Natural killer cell treated with Interleukin-12 subunit alpha and Interleukin-12 subunit beta and Interleukin-15 and Interleukin-18, amount 100 ng/mL, for 72 hours (primary cell): ENCODE data around the gene TENM4. TPM values are rescaled to one million over a fixed set of nuclear protein-coding genes. Genes with fewer than 3 reads are reported as not detected.

Experiments used
- ATAC-seq, 2 donors: fragments of 150-1000 bp; cut with Tn5 transposase in 1 of 2; sonication (Bioruptor Pico), chemical (Tn5 transposase) in 1 of 2; 2 replicates each; pipeline ENCODE4 v1.10.0; 2021
- DNase-seq: peaks from one replicate; pipeline ENCODE4 v3.0.0; 2022; ENCODE audit warnings: low spot score
- H3K27ac Mint-ChIP-seq, 2 donors: 1 replicate in 1 of 2; 2 replicates in 1 of 2; pipeline ENCODE4 v1.8.0; 2022; ENCODE audit warnings: mixed read lengths in 2 of 2, mild to moderate bottlenecking in 1 of 2, moderate library complexity in 1 of 2
- H3K27me3 Mint-ChIP-seq, 2 donors: 1 replicate in 1 of 2; 2 replicates in 1 of 2; pipeline ENCODE4 v1.8.0; 2022; ENCODE audit warnings: mixed read lengths in 2 of 2
- H3K36me3 Mint-ChIP-seq: one replicate; pipeline ENCODE4 v1.8.0; 2022; ENCODE audit warnings: mixed read lengths
- H3K4me1 Mint-ChIP-seq, 2 donors: 1 replicate in 1 of 2; 2 replicates in 1 of 2; pipeline ENCODE4 v1.8.0; 2022; ENCODE audit warnings: low read depth in 2 of 2, mixed read lengths in 2 of 2, mild to moderate bottlenecking in 1 of 2
- H3K4me3 Mint-ChIP-seq: one replicate; pipeline ENCODE4 v1.8.0; 2022; ENCODE audit warnings: mixed read lengths
- H3K9me3 Mint-ChIP-seq: 2 replicates; pipeline ENCODE4 v1.8.0; 2022; ENCODE audit warnings: mixed read lengths
- total RNA-seq, 2 donors: library from RNA; stranded (reverse); gene quantifications; one replicate each; pipeline ENCODE4 v1.2.3, GENCODE V29; 2022

The TENM4 gene
- total RNA-seq, 2 donors from 2014 or later = not detected

GRCh38 chr11:79294845-79295731 lies 145.7 kb downstream of the TENM4 start:
- Mint-ChIP-seq H3K36me3 (no peaks in the 10 kb centered on the region), H3K4me3 (no peak overlapping the region), H3K4me1 (no peaks in the 10 kb centered on the region), H3K9me3 (peaks cover 4% of the 10 kb centered on the region), H3K27me3 (no peaks in the 10 kb centered on the region), H3K27ac (no peak overlapping the region)
- no peak for ATAC-seq
- DNase-seq = no peak

GRCh38 chr11:79291948-79292347 lies 148.9 kb downstream of the TENM4 start:
- Mint-ChIP-seq H3K4me3 (no peak overlapping the region), H3K27me3 (no peaks in the 10 kb centered on the region), H3K27ac (no peak overlapping the region), H3K9me3 (peaks cover 14% of the 10 kb centered on the region), H3K36me3 (no peaks in the 10 kb centered on the region), H3K4me1 (no peaks in the 10 kb centered on the region)
- no peak for DNase-seq
- ATAC-seq = no peak

GRCh38 chr11:79290761-79291160 lies 150.1 kb downstream of the TENM4 start:
- no peak overlapping the region for H3K4me3 Mint-ChIP-seq
- ATAC-seq (no peak), DNase-seq (no peak)
- no peak overlapping the region for H3K27ac Mint-ChIP-seq
- H3K36me3 Mint-ChIP-seq = no peaks in the 10 kb centered on the region
- no peaks in the 10 kb centered on the region for H3K27me3 Mint-ChIP-seq
- H3K9me3 Mint-ChIP-seq = peaks cover 9% of the 10 kb centered on the region
- no peaks in the 10 kb centered on the region for H3K4me1 Mint-ChIP-seq

- Mint-ChIP-seq H3K4me3 (no peak overlapping the region), H3K27me3 (no peaks in the 10 kb centered on the region), H3K4me1 (no peaks in the 10 kb centered on the region), H3K9me3 (peaks cover 9% of the 10 kb centered on the region), H3K27ac (no peak overlapping the region), H3K36me3 (no peaks in the 10 kb centered on the region)
- ATAC-seq (no peak), DNase-seq (no peak)
Measured at GRCh38 chr11:79287952-79288351, 152.9 kb downstream of the TENM4 start.

GRCh38 chr11:79285756-79286155 lies 155.1 kb downstream of the TENM4 start:
- H3K36me3 Mint-ChIP-seq = no peaks in the 10 kb centered on the region
- H3K4me3 Mint-ChIP-seq = no peak overlapping the region
- no peaks in the 10 kb centered on the region for H3K27me3 Mint-ChIP-seq
- H3K4me1 Mint-ChIP-seq = no peaks in the 10 kb centered on the region
- ATAC-seq (no peak), DNase-seq (no peak)
- H3K9me3 Mint-ChIP-seq = peaks cover 13% of the 10 kb centered on the region
- no peak overlapping the region for H3K27ac Mint-ChIP-seq

GRCh38 chr11:79276736-79277325 lies 164.0 kb downstream of the TENM4 start:
- no peak overlapping the region for H3K4me3 Mint-ChIP-seq

GRCh38 chr11:79274636-79275331 lies 166.0 kb downstream of the TENM4 start:
- no peaks in the 10 kb centered on the region for H3K36me3 Mint-ChIP-seq
- no peak for ATAC-seq
- no peak overlapping the region for H3K4me3 Mint-ChIP-seq

More at GRCh38 chr11:79276736-79277325, 164.0 kb downstream of the TENM4 start:
- no peak for ATAC-seq
- no peaks in the 10 kb centered on the region for H3K9me3 Mint-ChIP-seq
- H3K27ac Mint-ChIP-seq = no peak overlapping the region
- H3K36me3 Mint-ChIP-seq = no peaks in the 10 kb centered on the region
- no peaks in the 10 kb centered on the region for H3K27me3 Mint-ChIP-seq
- DNase-seq = no peak
- H3K4me1 Mint-ChIP-seq = no peaks in the 10 kb centered on the region

GRCh38 chr11:79273781-79274180 lies 167.0 kb downstream of the TENM4 start:
- no peaks in the 10 kb centered on the region for H3K4me1 Mint-ChIP-seq
- H3K36me3 Mint-ChIP-seq = no peaks in the 10 kb centered on the region
- DNase-seq (no peak), ATAC-seq (no peak)
- H3K9me3 Mint-ChIP-seq = no peaks in the 10 kb centered on the region
- H3K27me3 Mint-ChIP-seq = no peaks in the 10 kb centered on the region
- H3K27ac Mint-ChIP-seq = no peak overlapping the region
- H3K4me3 Mint-ChIP-seq = no peak overlapping the region

More at GRCh38 chr11:79274636-79275331, 166.0 kb downstream of the TENM4 start:
- no peak overlapping the region for H3K27ac Mint-ChIP-seq
- H3K9me3 Mint-ChIP-seq = no peaks in the 10 kb centered on the region
- no peak for DNase-seq
- H3K27me3 Mint-ChIP-seq = no peaks in the 10 kb centered on the region
- no peaks in the 10 kb centered on the region for H3K4me1 Mint-ChIP-seq

- Mint-ChIP-seq H3K4me3 (no peak overlapping the region), H3K27me3 (no peaks in the 10 kb centered on the region), H3K4me1 (no peaks in the 10 kb centered on the region), H3K36me3 (no peaks in the 10 kb centered on the region), H3K27ac (no peak overlapping the region), H3K9me3 (no peaks in the 10 kb centered on the region)
- no peak for DNase-seq
- ATAC-seq = no peak
Measured at GRCh38 chr11:79269611-79270307, 171.1 kb downstream of the TENM4 start.

GRCh38 chr11:79266396-79266795 lies 174.4 kb downstream of the TENM4 start:
- H3K4me3 Mint-ChIP-seq = no peak overlapping the region
- H3K4me1 Mint-ChIP-seq = no peaks in the 10 kb centered on the region
- H3K27me3 Mint-ChIP-seq = no peaks in the 10 kb centered on the region
- DNase-seq = no peak
- no peaks in the 10 kb centered on the region for H3K9me3 Mint-ChIP-seq
- H3K27ac Mint-ChIP-seq = no peak overlapping the region
- H3K36me3 Mint-ChIP-seq = no peaks in the 10 kb centered on the region
- ATAC-seq = no peak

- no peaks in the 10 kb centered on the region for H3K9me3 Mint-ChIP-seq
Measured at GRCh38 chr11:79265756-79266322, 175.0 kb downstream of the TENM4 start.

GRCh38 chr11:79264284-79264683 lies 176.5 kb downstream of the TENM4 start:
- no peaks in the 10 kb centered on the region for H3K27me3 Mint-ChIP-seq
- ATAC-seq (no peak), DNase-seq (no peak)
- no peak overlapping the region for H3K4me3 Mint-ChIP-seq
- no peaks in the 10 kb centered on the region for H3K36me3 Mint-ChIP-seq
- peaks cover 4% of the 10 kb centered on the region for H3K9me3 Mint-ChIP-seq
- H3K4me1 Mint-ChIP-seq = no peaks in the 10 kb centered on the region
- no peak overlapping the region for H3K27ac Mint-ChIP-seq

More at GRCh38 chr11:79265756-79266322, 175.0 kb downstream of the TENM4 start:
- Mint-ChIP-seq H3K4me3 (no peak overlapping the region), H3K4me1 (no peaks in the 10 kb centered on the region), H3K27me3 (no peaks in the 10 kb centered on the region), H3K27ac (no peak overlapping the region), H3K36me3 (no peaks in the 10 kb centered on the region)
- no peak for ATAC-seq
- no peak for DNase-seq

- Mint-ChIP-seq H3K4me3 (no peak overlapping the region), H3K27ac (no peak overlapping the region), H3K27me3 (no peaks in the 10 kb centered on the region), H3K4me1 (no peaks in the 10 kb centered on the region), H3K9me3 (peaks cover 5% of the 10 kb centered on the region), H3K36me3 (no peaks in the 10 kb centered on the region)
- ATAC-seq (no peak), DNase-seq (no peak)
Measured at GRCh38 chr11:79263001-79263400, 177.8 kb downstream of the TENM4 start.
